Tibial nerve (tissue), 3 donors: ENCODE data around the gene RRAS2.

Experiments
- CTCF ChIP-seq, 5 experiments: fragments of 200-600 bp in 3 of 5; fragments of 450-650 bp in 2 of 5; sonication (generic) in 3 of 5; IDR thresholded peaks; one replicate each; pipeline ENCODE4 v1.5.1; 2016 to 2019; ENCODE audit warnings: antibody characterized with exemption in 5 of 5, mild to moderate bottlenecking in 3 of 5, moderate library complexity in 2 of 5
- POLR2A ChIP-seq, 2 donors: fragments of 450-650 bp; IDR thresholded peaks; one replicate each; pipeline ENCODE4 v1.6.1; 2017; ENCODE audit warnings: antibody characterized with exemption in 2 of 2, mild to moderate bottlenecking in 2 of 2, moderate library complexity in 2 of 2

DNA sequence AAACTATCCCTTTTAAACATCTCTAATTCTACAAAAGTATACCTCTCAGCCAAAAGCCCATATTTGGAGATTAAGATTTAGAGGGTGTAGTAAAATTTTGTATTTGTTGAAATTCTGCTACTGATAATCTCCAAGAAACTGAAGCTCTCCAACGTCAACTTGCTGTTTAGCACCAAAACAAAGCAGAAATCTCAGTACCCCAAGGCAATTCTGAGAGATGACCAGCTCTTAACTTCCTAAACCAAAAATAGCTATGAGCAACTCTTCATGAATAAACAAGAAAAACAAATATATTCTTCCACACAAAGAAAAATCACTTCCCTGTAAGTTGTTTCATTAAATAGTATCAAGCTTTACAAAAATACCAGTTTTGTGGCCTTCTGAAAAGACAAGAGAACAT lies 13.3 kb downstream of the RRAS2 start:
- TF ChIP-seq CTCF (IDR thresholded peaks at IDR 0.05), result no peak
- no peak for TF ChIP-seq POLR2A (IDR thresholded peaks at IDR 0.05)
